Stimulated activated CD4-positive, alpha-beta T cell treated with anti-CD3 and anti-CD28 coated beads, Interleukin-2, amount 100 ng/mL, for 4 hours (primary cell): Measurements from ENCODE around the gene PTPN1.
"Not testable (repeated sequence)": the region's sequence is repeated elsewhere in the genome, so short reads cannot be mapped to it uniquely, and the experiment has no call there.

Experiments
- DNase-seq: peaks from one replicate; pipeline ENCODE4 v3.0.0-alpha.2; 2020; ENCODE audit warnings: low read depth

The PTPN1 gene

GRCh38 chr20:50608750-50609104 lies 98.5 kb downstream of the PTPN1 start:
- no peak for DNase-seq

DNA sequence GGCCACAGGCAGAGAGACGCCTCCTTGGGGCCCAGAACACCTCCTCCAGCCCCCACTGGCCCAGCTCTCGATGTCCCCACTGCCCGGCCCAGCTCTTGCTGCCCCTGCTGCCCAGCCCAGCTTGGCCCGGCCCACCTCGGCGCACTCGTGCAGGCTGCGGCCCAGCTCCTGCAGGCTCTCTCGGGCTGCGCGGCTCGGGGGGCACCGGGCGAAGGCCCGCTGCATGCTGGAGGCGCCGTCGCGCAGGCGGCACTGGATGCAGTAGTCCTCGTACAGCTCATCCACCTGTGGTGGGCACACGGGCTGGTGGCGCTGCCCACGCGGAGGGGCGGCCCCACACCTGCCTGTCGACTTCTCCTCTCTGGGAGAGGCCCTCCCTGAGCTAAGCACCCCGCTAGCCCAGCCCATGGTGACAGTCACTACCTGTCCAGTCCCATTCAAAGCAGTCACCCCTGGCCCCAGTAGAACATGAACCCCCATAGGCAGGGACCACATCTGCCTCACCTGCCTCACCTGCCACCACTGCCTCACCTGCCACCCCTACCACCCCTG lies 99.3 kb downstream of the PTPN1 start:
- DNase-seq, result no peak

DNA sequence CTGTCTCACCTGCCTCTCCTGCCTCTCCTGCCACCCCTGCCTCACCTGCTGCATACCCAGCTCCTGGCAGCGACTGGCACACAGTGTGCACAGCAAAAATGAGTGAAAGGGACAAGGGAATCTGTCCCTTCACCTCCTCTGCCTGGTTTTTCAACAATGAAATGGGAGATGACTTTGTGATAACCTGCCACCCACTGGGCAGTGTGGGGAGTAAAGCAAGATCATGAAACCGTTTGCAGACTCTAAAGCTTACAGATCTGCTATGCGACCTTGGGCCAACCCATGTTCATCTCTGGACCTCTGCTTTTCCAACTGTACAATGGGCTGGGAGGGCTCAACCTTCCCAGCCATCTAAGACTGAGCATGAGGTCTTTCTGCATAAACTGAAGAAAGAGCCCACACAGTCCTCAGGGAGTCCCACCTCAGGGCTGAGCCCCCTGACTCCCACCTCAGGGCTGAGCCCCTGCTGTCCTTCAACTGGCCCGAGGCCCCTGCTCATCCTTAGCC lies 100.1 kb downstream of the PTPN1 start:
- no peak for DNase-seq

DNA sequence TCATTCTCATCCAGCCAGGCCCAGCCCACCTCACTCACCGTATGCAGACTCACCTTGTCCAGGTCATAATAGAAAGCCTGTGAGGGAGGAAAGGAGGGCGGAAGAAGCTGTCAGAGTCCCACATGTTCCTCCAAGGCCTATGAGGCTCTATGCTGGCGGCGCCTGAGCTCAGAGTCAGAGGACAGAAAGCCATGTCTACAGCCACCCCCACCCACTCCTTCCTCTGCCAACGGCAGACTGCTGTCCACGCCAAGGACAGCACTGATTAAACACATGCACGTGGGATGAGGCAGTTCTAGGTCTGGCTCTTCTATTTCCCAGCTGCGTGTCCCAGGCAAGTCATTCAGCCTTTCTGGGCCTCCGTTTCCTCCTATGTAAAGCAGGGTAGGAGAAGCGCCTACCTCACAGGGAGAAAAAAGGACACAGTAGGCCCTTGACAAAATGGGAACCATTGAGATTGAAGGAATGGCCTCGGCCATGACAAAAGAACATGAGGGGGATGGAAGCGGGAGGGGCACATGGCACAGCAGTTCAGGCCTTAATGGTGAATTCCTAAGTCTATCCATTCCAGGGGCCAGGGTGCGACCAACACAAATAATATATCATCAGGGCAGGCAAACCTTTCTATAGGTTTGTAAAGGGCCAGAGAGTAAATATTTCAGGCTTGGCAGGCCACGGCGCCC lies 101.1 kb downstream of the PTPN1 start:
- DNase-seq, result no peak

GRCh38 chr20:50613438-50614169 lies 103.4 kb downstream of the PTPN1 start:
- no peak for DNase-seq

GRCh38 chr20:50615407-50615806 lies 105.2 kb downstream of the PTPN1 start:
- DNase-seq, result no peak

DNA sequence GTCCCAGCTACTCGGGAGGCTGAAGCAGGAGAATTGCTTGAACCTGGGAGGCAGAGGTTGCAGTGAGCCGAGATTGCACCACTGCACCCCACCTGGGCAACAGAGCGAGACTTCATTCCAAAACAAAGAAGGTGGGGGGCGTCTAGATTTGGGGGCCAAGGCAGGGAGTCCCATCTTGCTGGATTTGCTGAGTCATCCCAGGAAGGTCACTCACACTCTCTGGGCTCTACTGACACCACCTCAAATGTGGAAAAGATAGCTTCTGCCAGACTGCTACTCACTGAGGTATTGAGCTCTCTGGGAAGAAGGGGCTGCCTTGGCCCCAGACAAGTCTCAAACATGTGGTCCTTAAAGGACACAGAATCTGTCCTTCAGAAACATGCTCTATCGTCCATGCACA lies 106.8 kb downstream of the PTPN1 start:
- DNase-seq, result no peak

GRCh38 chr20:50618537-50618936 lies 108.4 kb downstream of the PTPN1 start:
- no peak for DNase-seq

- not testable (repeated sequence) for DNase-seq
These were observed 110.3 kb downstream of the PTPN1 start for GRCh38 chr20:50620459-50620858.

DNA sequence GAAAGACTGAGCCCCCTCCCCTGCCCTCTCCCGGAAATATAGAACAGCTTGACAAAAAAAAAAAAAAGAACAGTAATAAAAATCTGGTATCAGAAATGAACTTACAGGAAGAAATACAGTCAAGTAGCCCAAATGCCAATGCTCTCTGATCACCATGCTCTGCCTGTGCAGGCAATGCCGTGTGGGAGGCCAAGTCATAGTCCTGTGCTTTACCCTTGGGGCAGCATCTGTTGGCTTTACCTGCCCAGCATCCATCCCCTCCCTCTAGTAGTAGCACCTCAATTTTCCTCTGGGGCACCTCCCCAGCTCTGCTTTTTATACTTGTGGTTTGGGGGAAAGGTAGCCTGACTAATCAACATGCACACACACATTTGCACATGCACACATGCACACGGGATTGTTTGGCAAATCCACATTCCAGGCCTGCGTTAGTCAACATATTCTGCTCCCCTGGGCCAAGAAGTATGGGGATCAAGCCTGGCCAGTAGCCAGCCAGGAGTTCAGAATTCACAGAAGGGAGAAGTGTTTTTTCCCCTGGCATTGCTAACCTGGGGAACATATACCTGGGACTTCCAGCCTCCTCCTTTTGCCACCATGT lies 111.0 kb downstream of the PTPN1 start:
- DNase-seq, result no peak

- DNase-seq, result no peak
These were observed 114.3 kb downstream of the PTPN1 start for GRCh38 chr20:50624351-50625016.

DNA sequence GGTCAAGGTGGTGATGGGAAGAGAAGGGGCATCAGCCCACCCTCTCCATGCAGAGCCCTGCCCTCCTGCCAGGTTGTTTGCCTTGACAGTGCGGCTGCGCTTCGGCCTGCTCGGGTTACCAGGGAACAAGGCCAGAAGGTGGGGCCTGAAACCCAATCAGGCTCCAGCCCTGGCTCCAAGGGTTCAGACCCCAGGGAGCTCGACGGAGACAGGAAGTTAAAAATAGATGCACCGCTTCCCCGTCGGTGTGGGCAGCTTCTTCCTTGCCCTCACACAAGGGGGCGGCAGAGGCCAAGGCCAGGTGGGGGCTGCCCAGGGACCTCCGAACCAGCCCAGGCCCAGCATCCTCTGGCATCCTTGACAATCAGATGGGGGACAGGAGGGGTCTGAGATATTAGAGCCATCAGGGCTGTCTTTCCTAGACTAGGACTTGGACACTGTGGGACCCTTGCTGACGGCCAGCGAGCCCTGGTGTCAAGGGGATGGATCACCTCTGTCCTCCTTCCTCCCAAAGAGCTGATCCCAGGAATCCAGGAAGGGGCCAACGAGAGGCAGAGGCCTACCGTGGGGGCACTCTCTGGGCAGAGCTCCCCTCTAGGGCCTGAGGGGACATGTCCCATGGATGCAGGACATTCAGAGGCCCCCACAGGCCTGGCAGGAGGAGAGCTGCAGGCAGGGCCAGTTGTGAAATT lies 115.9 kb downstream of the PTPN1 start:
- no peak for DNase-seq

DNA sequence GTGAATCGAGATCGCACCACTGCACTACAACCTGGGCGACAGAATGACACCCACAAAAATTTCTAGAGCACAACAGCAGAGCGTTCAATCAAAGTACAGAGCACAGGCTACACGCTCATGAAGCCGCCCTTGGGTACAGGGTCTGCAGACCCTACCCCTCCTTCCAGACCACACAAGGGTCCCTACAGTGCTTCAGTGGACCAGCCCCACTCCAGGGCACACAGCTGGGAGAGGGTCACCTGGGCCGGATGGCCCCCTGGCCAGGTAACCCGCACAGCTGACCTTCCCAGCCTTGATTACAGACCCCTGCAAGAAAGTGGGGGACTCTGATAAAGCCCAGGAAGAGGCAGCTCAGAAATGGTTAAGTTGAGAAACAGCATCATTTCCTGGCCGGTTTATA lies 117.6 kb downstream of the PTPN1 start:
- DNase-seq, result no peak

DNA sequence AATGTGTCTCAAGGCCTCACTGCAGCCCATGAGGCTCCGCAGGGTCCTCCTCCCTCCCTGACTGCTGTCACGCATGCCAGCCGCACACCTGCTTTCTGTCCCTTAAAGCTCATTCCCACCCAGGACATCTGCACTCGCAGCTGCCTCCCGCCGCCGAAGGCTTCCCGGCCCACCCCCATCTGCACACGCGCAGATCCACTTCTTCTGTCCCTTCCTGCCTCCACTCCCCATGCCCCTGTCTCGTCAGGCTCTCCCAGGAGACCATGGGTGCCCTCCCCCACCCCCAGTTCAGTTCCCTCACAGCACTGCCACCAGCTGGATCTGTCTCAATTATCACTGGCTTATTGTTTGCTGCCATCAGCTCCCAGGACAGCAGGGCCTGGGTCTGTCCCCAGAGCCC lies 118.1 kb downstream of the PTPN1 start:
- no peak for DNase-seq

- DNase-seq, result no peak
These were observed 118.9 kb downstream of the PTPN1 start for GRCh38 chr20:50628853-50629669.

DNA sequence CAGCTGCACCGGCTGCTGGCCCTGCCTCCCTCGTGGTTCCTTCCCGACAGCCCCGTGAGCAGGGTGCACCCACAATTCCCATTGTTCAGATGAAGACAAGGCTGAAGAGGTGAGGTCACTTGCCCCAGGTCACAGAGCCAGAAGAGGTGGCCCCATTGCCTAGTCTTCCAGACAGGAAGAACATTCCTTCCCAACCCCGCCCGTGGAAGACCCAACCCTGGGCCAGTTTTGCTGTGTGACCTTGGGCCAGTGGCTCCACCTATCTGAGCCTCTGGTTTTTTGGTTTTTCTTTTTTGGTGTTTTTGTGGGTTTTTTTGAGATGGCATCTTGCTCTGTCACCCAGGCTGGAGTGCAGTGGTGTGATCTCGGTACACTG lies 119.5 kb downstream of the PTPN1 start:
- DNase-seq, result no peak

DNA sequence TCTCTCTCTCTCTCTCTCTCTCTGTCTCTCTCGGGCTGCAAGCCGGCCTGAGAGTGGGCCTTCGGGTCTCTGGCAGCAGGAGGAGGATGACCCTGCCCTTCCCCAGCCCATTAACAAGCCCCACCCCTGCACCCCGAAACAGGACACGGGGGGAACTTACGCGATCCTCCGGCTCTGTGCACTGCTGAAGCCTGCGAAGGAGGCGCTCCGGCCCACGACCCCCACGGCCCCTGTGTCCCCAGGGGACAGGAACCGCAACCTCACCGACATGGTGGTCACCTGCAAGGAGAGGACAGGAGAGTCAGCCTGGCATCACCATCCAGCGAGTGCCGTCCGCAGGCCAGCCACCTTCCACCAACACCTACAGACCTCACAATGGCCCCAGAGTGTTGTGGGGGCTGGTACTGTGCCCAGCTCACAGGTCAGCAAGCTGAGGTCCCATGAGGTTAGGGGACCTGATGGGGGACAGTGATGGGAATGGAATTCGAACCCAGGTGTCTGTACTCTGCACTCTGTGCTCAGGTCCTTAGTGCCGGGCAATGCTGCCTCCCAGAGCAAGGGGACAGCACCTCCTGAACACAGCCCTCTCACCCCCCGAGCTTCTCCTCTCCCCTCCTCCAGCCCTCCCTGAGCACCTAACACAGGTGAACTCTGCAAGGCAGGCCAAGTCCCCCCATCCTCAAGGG lies 120.5 kb downstream of the PTPN1 start:
- DNase-seq, result no peak

GRCh38 chr20:50632236-50632635 lies 122.1 kb downstream of the PTPN1 start:
- DNase-seq, result no peak

DNA sequence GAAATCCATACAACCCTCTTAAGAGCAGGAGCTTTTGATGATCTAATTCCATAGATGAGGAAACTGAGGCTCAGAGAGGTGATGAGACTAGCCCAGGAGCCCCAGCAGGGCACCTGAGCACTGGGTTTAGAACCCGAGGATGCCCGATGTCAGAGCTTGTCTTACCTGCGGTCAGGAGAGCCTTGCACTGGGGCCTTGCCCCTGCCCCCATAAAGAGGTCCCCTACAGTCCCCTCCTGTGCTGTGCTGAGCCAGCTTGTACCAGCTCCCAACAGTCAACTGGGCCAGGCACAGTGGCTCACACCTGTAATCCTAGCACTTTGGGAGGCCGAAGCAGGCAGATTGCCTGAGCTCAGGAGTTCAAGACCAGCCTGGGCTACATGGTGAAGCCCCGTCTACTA lies 122.5 kb downstream of the PTPN1 start:
- no peak for DNase-seq

DNA sequence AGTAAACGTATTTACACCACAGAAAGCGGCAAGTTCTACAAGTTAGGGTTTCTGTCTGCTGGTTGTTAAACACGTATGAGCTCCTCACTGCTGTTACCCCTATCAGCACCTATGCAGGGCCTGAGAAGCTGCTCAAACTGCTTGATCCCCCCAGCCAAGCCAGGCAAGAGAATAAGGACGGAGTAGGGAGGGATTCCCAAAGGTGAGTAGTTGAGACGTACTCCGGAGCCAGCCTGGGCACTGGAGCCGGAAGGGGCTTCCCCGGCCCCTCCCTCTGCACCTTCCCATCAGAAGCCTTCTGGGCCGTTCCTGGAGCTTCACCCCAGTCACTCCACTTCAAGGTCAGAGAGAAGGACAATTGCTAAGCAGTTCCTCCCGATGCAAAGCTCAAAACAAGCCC lies 123.2 kb downstream of the PTPN1 start:
- no peak for DNase-seq
